Measurements from ENCODE around the gene BRF1. TPM values are rescaled to one million over a fixed set of nuclear protein-coding genes. Genes with fewer than 3 reads are reported as not detected.

Gene BRF1
- total RNA-seq, result 74.0 TPM

GRCh38 chr14:105300542-105301102, at the start of gene BRF1:
TSS of gene BRF1 (minus strand) at chr14:105301001. CDS start at chr14:105300629, 372 bp downstream.

GRCh38 chr14:105314287-105315200, 13.7 kb upstream of the BRF1 start, which contains the start of gene PACS2:
TSS of gene PACS2 (plus strand) at chr14:105314748. CDS start at chr14:105314919, 171 bp downstream.

GRCh38 chr14:105248368-105249181, 52.2 kb downstream of the BRF1 start, which contains the start of gene BTBD6:
TSS of gene BTBD6 (plus strand) at chr14:105248533. CDS start at chr14:105248712, 179 bp downstream.

GRCh38 chr14:105180592-105181548, 119.9 kb downstream of the BRF1 start, which contains the start of gene NUDT14:
TSS of gene NUDT14 (minus strand) at chr14:105181312. CDS start at chr14:105181209, 103 bp downstream.

GRCh38 chr14:105168496-105168978, 132.3 kb downstream of the BRF1 start, which contains the start of gene JAG2:
TSS of gene JAG2 (minus strand) at chr14:105168776. CDS start at chr14:105168420, 356 bp downstream.

Other genes starting within 250 kb of the BRF1 start
- 0.46 TPM for gene GPR132, start 235.6 kb downstream of the BRF1 start, total RNA-seq
- gene JAG2, start 132.2 kb downstream of the BRF1 start, total RNA-seq, result 29.5 TPM
- 30.4 TPM for gene NUDT14, start 119.7 kb downstream of the BRF1 start, total RNA-seq
- 43.1 TPM for gene BTBD6, start 52.5 kb downstream of the BRF1 start, total RNA-seq
- 98.5 TPM for gene PACS2, start 13.7 kb upstream of the BRF1 start, total RNA-seq
- gene TEX22, start 97.5 kb upstream of the BRF1 start, total RNA-seq, result 0.46 TPM
- 49.4 TPM for gene MTA1, start 118.8 kb upstream of the BRF1 start, total RNA-seq
- 106 TPM for gene CRIP2, start 173.8 kb upstream of the BRF1 start, total RNA-seq
- 2.3 TPM for gene CRIP1, start 185.9 kb upstream of the BRF1 start, total RNA-seq
- 7.8 TPM for gene TEDC1, start 190.2 kb upstream of the BRF1 start, total RNA-seq
- gene TMEM121, start 225.6 kb upstream of the BRF1 start, total RNA-seq, result 25.4 TPM

Data from diencephalon (tissue), 1 donor.